H1 (cell line): Measurements from ENCODE around the gene DCTPP1. TPM values are rescaled to one million over a fixed set of nuclear protein-coding genes. Genes with fewer than 3 reads are reported as not detected.

Experiments used
- CHD7 ChIP-seq: fragments of 300-600 bp; sonication (generic); IDR thresholded peaks from 2 replicates; pipeline ENCODE4 v1.7.1; 2012; ENCODE audit warnings: low read length, moderate library complexity, mild to moderate bottlenecking, inconsistent platforms; ENCODE audit not compliant: insufficient replicate concordance
- EZH2 ChIP-seq: fragments of 200-600 bp; sonication (generic); IDR thresholded peaks from 2 replicates; pipeline ENCODE4 v1.7.1; 2012; ENCODE audit warnings: low read depth, mild to moderate bottlenecking, moderate library complexity, low read length, inconsistent platforms; ENCODE audit not compliant: severe bottlenecking
- GABPA ChIP-seq: IDR thresholded peaks from 2 replicates; pipeline ENCODE4 v1.6.1; 2011; ENCODE audit warnings: mild to moderate bottlenecking, low read length, moderate library complexity, borderline replicate concordance; ENCODE audit not compliant: insufficient read depth
- KDM4A ChIP-seq: IDR thresholded peaks from one replicate; pipeline ENCODE4 v1.7.1; 2012; ENCODE audit warnings: low read depth, mild to moderate bottlenecking, moderate library complexity, low read length, inconsistent platforms; ENCODE audit not compliant: severe bottlenecking
- polyA plus RNA-seq, 7 experiments: library from polyadenylated mRNA; depleted of rRNA in 3 of 7; stranded (reverse) in 5 of 7; unstranded in 2 of 7; fragments of >200 nt in 5 of 7; fragments of 200-250 nt in 2 of 7; gene quantifications; 1 replicate in 5 of 7; 2 replicates in 1 of 7; 4 replicates in 1 of 7; pipeline versions ENCODE4 v1.2.1 to v1.2.3, GENCODE V29; 2011 to 2013; ENCODE audit warnings: missing spikeins in 2 of 7, mixed read lengths in 2 of 7
- total RNA-seq: library from RNA; stranded (reverse); fragmentation: NEBNext Ultra II Directional; extraction: Animal tissue kit (Norgen Biotek cat#: 25700); gene quantifications from 2 replicates; pipeline ENCODE4 v1.2.1, GENCODE V29; 2021

Gene DCTPP1
- total and polyA plus RNA-seq, 2 of the 8 experiments (the other 6 are each of a cell fraction or from before 2014, with no cell fraction given) = 94.5 to 103 TPM

GRCh38 chr16:30418350-30419181, 11.3 kb downstream of the DCTPP1 start (continued):
- TF ChIP-seq CHD7 (no peak), EZH2 (peak; percentile 48), GABPA (no peak), KDM4A (no peak)
